Subcutaneous adipose tissue (tissue), 4 donors: Measurements from ENCODE around the gene PTPRCAP. TPM values are rescaled to one million over a fixed set of nuclear protein-coding genes. Genes with fewer than 3 reads are reported as not detected.

Source experiments
- total RNA-seq, 4 donors: library from RNA; depleted of rRNA; stranded (reverse); fragments of >200 nt; gene quantifications; one replicate each; pipeline ENCODE4 v1.1.0, GENCODE V29; 2016
- TF ChIP-seq, protein P1 (sequence below): fragments of 450-650 bp; IDR thresholded peaks from one replicate; pipeline ENCODE4 v1.5.1; 2016; ENCODE audit warnings: low read depth, mild to moderate bottlenecking, control low read depth, antibody characterized with exemption, moderate library complexity

The PTPRCAP gene
- total RNA-seq, 4 donors from 2014 or later = 1.7 to 6.7 (median 3.5) TPM

DNA sequence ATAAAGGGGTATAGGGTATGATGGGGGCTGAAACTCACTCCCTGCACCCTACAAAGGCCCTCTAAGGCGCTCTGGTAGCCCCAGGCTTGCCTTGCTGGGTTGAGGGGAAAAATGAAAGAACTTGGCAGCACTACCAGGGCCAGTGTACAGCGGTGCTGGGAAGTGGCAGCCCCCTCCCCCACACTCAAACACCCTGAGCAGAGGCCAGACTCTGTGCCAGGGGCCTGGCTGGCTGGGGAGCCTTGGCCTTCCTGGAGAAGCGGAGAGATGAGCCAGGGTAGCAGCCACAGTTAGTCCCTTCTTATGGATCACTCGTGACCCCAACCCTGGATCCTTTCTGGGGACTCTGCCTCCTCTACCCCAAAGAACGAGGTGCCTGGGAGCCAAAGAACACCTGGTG lies 28.9 kb upstream of the PTPRCAP start:
- TF ChIP-seq, protein P1, sequence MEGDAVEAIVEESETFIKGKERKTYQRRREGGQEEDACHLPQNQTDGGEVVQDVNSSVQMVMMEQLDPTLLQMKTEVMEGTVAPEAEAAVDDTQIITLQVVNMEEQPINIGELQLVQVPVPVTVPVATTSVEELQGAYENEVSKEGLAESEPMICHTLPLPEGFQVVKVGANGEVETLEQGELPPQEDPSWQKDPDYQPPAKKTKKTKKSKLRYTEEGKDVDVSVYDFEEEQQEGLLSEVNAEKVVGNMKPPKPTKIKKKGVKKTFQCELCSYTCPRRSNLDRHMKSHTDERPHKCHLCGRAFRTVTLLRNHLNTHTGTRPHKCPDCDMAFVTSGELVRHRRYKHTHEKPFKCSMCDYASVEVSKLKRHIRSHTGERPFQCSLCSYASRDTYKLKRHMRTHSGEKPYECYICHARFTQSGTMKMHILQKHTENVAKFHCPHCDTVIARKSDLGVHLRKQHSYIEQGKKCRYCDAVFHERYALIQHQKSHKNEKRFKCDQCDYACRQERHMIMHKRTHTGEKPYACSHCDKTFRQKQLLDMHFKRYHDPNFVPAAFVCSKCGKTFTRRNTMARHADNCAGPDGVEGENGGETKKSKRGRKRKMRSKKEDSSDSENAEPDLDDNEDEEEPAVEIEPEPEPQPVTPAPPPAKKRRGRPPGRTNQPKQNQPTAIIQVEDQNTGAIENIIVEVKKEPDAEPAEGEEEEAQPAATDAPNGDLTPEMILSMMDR = no peak

DNA sequence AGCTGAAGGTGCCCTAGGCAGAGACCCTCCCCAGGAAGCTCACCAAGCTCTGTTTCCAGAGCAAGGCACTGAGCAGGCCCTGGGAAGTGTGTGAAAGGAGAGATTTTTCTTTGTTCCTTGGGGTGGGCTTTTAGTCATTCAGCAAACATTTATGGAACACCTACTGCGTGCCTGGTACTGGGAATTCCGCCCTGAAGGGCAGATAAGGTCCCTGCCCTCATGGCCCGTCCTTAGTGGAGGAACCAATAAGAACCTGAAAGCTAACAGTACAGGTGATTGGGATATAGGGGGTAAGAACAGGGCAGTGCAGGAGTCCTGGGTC lies 27.7 kb upstream of the PTPRCAP start:
- TF ChIP-seq, protein P1 = no peak

DNA sequence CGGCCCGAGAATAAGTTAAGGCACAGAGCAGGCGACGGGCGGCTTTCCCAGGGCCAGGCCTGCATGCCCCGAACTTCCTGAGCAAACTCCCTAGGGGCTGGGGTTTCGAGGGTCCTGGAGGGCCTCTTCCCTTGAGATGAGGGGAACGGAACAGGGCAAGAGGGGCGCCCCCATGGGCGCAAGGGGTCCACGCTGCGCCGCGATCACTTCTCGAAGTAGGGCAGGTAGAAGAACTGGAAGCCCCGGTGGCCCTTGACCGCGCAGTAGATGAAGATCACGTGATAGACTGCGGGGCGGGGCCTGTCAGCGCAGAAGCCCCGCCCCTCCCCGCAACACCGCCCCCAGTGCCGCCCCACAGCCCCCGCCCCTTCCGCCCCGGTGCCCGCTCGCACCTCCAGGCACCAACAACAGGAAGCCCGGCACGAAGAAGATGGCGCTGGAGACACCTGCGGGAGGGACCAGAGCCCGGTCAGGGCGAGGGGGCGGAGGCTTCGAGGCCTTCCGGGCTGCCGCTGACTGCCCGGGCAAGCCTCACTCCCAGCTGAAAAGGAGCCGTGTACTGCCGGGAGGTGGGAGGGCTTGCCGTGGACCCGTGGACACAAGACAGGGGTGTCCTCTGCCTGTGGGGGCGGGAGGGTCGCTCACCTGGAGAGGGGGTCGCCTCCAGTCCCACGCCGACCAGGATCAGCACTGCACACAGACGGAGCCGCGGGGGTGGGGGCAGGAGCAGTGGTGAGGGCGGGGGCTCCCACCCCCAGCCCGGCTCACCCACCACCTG lies 27.1 kb upstream of the PTPRCAP start:
- TF ChIP-seq, protein P1 = no peak

DNA sequence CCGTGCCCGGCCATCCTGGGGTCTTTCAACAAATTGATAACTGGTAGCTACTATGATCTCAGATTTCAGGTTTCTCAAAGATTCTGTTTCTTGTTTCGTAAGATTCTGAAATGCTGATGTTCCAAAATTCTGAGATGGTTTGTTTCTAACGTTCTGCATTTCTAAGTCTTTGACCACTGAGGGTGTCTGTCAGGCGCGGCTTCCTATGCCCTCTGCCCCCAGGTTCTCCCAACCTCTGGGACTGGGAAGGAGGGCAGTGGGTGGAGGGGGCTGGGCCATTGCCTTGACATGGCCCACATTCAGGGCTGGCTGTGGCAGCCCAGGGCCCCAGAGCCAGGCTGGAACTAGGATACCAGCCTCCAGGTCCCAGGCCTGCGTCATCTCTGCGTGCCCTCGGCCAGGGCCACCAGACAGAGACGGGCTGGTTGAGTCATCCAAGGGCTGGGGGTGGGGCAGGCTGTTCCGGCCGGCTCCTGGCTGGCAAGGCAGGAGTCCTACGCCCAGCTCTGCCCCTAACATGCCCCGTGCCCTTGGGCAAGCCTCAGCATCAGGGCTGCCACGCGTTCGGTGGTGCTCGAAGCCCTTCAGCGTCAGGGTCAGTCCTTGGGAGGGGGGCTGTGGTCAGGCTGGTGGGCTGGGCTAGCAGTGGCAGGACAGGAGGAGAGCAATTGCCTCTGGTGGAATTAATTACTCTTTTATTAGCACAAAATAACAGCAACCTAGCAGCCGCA lies 26.4 kb upstream of the PTPRCAP start:
- TF ChIP-seq, protein P1 = no peak

DNA sequence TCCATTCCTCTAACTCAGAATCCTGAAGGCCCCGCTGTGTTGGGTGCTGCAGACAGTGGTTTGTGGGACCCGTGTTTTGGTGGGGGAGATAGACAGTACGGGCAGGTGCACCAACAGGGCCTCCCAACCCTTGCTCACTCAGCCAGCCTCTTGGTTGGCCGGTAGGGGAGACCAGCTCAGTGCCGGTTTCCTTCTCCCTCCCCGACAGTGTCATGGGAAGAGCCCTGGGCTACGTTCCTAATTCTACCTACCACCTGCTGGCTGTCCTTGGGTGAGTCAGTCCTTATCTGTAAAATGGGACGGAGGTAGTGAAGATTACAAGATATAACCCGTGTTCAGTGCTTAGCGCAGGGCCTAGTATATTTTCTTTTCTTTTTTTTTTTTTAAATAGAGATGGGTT lies 25.7 kb upstream of the PTPRCAP start:
- TF ChIP-seq, protein P1 = no peak

DNA sequence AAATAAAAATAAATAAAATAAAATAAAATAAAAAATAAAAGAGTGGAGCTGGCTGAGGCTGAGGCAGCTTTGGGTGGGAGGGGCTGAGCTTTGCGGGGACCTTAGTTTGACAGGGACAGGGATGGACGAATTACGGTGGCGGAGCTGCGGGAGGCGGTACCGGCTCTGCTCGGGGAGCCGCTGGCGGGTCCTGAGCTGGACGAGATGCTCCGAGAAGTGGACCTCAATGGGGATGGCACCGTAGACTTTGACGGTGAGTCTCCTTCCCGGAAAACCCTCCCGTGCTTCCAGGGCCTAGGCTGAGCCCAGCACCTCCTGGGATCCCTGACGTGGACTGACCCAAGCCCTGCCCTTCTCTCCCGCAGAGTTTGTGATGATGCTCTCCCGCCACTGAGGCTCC lies 20.8 kb upstream of the PTPRCAP start:
- TF ChIP-seq, protein P1 = no peak

DNA sequence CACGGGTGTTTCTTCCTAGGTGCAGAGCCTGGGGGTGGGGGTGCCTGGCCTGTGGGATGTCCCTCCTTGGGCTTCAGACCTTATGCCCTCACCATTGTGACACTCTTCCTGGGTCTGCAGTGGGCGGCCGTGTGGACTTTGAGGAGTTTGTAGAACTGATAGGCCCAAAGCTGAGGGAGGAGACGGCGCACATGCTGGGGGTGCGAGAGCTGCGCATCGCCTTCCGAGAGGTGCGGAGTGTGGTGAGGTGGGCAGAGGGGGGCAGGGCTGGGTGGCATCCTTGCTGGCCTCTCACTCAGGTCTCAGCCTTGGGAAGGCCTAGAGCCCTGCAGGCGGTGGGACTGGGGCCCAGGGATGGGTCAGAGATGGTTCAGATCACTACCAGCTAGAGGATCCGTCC lies 20.0 kb upstream of the PTPRCAP start:
- TF ChIP-seq, protein P1 = no peak
